LNCaP clone FGC (cell line): ENCODE data around the gene SPATA19.

Experiments used
- DNase-seq: peaks from one replicate; pipeline ENCODE4 v3.0.0-alpha.2; 2011; ENCODE audit warnings: low read depth
- H3K4me3 ChIP-seq: 2 replicates; pipeline ENCODE4 v1.5.1; 2011; ENCODE audit warnings: mild to moderate bottlenecking, low read depth, low read length, control low read depth
- CTCF ChIP-seq: IDR thresholded peaks from 2 replicates; pipeline ENCODE4 v1.5.1; 2012; ENCODE audit warnings: mild to moderate bottlenecking; ENCODE audit not compliant: control insufficient read depth, insufficient read depth; ENCODE audit errors: extremely low read depth

Gene SPATA19

GRCh38 chr11:133844217-133844616 is 1.1 kb downstream of the SPATA19 start:
- no peak overlapping the region for H3K4me3 ChIP-seq
- no peak for DNase-seq
- TF ChIP-seq CTCF = no peak

- no peak for DNase-seq
- H3K4me3 ChIP-seq = no peak overlapping the region
- TF ChIP-seq CTCF = no peak
Observed at GRCh38 chr11:133843454-133843987, 1.8 kb downstream of the SPATA19 start.

GRCh38 chr11:133842730-133843129 is 2.6 kb downstream of the SPATA19 start:
- no peak for DNase-seq
- no peak for TF ChIP-seq CTCF
- no peak overlapping the region for H3K4me3 ChIP-seq

GRCh38 chr11:133842053-133842452 is 3.3 kb downstream of the SPATA19 start:
- no peak for DNase-seq
- no peak for TF ChIP-seq CTCF
- H3K4me3 ChIP-seq = no peak overlapping the region

GRCh38 chr11:133841279-133842043 is 3.9 kb downstream of the SPATA19 start:
- TF ChIP-seq CTCF = no peak

GRCh38 chr11:133840479-133840941 is 4.8 kb downstream of the SPATA19 start:
- H3K4me3 ChIP-seq = no peak overlapping the region
- no peak for TF ChIP-seq CTCF
- no peak for DNase-seq

More at GRCh38 chr11:133841279-133842043, 3.9 kb downstream of the SPATA19 start:
- DNase-seq = no peak
- no peak overlapping the region for H3K4me3 ChIP-seq
